Body of pancreas (tissue), 4 donors: ENCODE results near the gene GPBP1L1.

ENCODE experiments used
- CTCF ChIP-seq, 7 experiments: fragments of 450-650 bp in 4 of 7; fragments of 200-600 bp in 3 of 7; sonication (generic) in 3 of 7; IDR thresholded peaks; one replicate each; pipeline ENCODE4 v1.5.1; 2016 to 2019; ENCODE audit warnings: antibody characterized with exemption in 7 of 7
- POLR2A ChIP-seq, 3 donors: fragments of 450-650 bp; IDR thresholded peaks; one replicate each; pipeline ENCODE4 v1.6.1; 2016; ENCODE audit warnings: antibody characterized with exemption in 3 of 3, mild to moderate bottlenecking in 2 of 3

DNA sequence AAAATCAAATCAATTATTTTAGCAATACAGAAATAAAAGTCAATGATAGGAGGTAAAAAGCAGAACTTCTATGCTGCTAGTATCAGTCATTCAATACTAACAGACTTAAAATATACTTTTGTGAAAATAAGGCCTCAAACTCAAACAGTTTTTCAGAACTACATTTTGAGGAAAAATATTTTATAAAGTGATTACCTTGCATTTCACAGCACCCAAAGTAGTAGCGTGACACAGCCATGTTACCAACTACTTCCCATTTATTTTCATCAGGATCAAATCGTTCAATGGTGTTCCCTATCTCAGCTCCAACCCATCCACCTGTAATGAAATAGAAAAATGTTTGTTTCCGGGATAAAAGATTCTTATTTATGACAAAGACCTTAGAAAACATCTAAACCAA is 30.4 kb upstream of the GPBP1L1 start:
- TF ChIP-seq CTCF (IDR thresholded peaks at IDR 0.05) (no peak), POLR2A (IDR thresholded peaks at IDR 0.05) (no peak)
